Iris pigment epithelial cell (primary cell): ENCODE measurements around the gene CDC42BPB.

Source experiments
- DNase-seq: peaks from one replicate; pipeline ENCODE4 v3.0.0-alpha.2; 2011; ENCODE audit warnings: low read depth

CDC42BPB gene

GRCh38 chr14:103057372-103058163 is at the start of gene CDC42BPB:
Gene CDC42BPB, minus strand, starts transcription at chr14:103057549. Its CDS starts 376 bp downstream, at chr14:103057173.
- DNase-seq = peak; percentile 91

GRCh38 chr14:103105580-103106150 is 48.3 kb upstream of the CDC42BPB start:
- no peak for DNase-seq

- peak; percentile 42 for DNase-seq
These were observed 47.5 kb upstream of the CDC42BPB start for GRCh38 chr14:103104654-103105452.

- no peak for DNase-seq
These were observed 47.0 kb upstream of the CDC42BPB start for GRCh38 chr14:103104389-103104653.

- peak; percentile 40 for DNase-seq
These were observed 46.4 kb upstream of the CDC42BPB start for GRCh38 chr14:103103461-103104388.

GRCh38 chr14:103102689-103103260 is 45.4 kb upstream of the CDC42BPB start:
- no peak for DNase-seq

GRCh38 chr14:103101963-103102688 is 44.8 kb upstream of the CDC42BPB start:
- no peak for DNase-seq

GRCh38 chr14:103101257-103101962 is 44.1 kb upstream of the CDC42BPB start:
- no peak for DNase-seq

- no peak for DNase-seq
These were observed 43.2 kb upstream of the CDC42BPB start for GRCh38 chr14:103100281-103101121.

GRCh38 chr14:103099733-103100280 is 42.5 kb upstream of the CDC42BPB start:
- no peak for DNase-seq

- no peak for DNase-seq
These were observed 41.9 kb upstream of the CDC42BPB start for GRCh38 chr14:103099081-103099732.

- no peak for DNase-seq
These were observed 40.9 kb upstream of the CDC42BPB start for GRCh38 chr14:103097994-103098957.

- no peak for DNase-seq
These were observed 40.1 kb upstream of the CDC42BPB start for GRCh38 chr14:103097244-103097993.

GRCh38 chr14:103096387-103096786 is 39.0 kb upstream of the CDC42BPB start:
- no peak for DNase-seq

- DNase-seq = no peak
These were observed 37.9 kb upstream of the CDC42BPB start for GRCh38 chr14:103095210-103095778.
